Measurements from ENCODE around the gene PCDH9. TPM values are rescaled to one million over a fixed set of nuclear protein-coding genes. Genes with fewer than 3 reads are reported as not detected.

Gene PCDH9
- total and polyA plus RNA-seq, 5 donors from 2014 or later, result 0.08 to 0.77 (median 0.09) TPM

GRCh38 chr13:66663206-66663605 is 566.9 kb downstream of the PCDH9 start:
- Mint-ChIP-seq H3K4me3 (no peak overlapping the region), H3K9me3 (peaks cover 0 to 20% (median 6%) of the 10 kb centered on the region in 7 donors), H3K4me1 (no peaks in the 10 kb centered on the region), H3K27ac (no peak overlapping the region), H3K27me3 (no peaks in the 10 kb centered on the region), H3K36me3 (no peaks in the 10 kb centered on the region)
- no peak overlapping the region for H3K27ac ChIP-seq (ENCODE audit: insufficient read depth, low read length, poor library complexity, severe bottlenecking)
- no peaks in the 10 kb centered on the region for H3K27me3 ChIP-seq (ENCODE audit: control insufficient read depth, insufficient read depth, low read length)
- ATAC-seq (ENCODE audit: low read depth in 2 of 2) (no peak), DNase-seq (no peak)
- H3K4me3 ChIP-seq (ENCODE audit: low read depth, low read length), result no peak overlapping the region
- peaks cover 4% of the 10 kb centered on the region in 2 experiments for H3K9me3 ChIP-seq (ENCODE audit: control insufficient read depth in 2 of 2, low read length in 2 of 2)
- H3K4me1 ChIP-seq (ENCODE audit: control insufficient read depth, insufficient read depth, low read length, poor library complexity, severe bottlenecking), result no peaks in the 10 kb centered on the region
- H3K36me3 ChIP-seq (ENCODE audit: control insufficient read depth, insufficient read depth, low read length), result no peaks in the 10 kb centered on the region

GRCh38 chr13:66661336-66661735 is 568.8 kb downstream of the PCDH9 start:
- ATAC-seq (ENCODE audit: low read depth in 2 of 2) (no peak), DNase-seq (no peak)
- Histone ChIP-seq H3K4me3 (ENCODE audit: low read depth, low read length) (no peak overlapping the region), H3K36me3 (ENCODE audit: control insufficient read depth, insufficient read depth, low read length) (no peaks in the 10 kb centered on the region), H3K27me3 (ENCODE audit: control insufficient read depth, insufficient read depth, low read length) (no peaks in the 10 kb centered on the region), H3K9me3 (ENCODE audit: control insufficient read depth in 2 of 2, low read length in 2 of 2) (peaks cover 4 to 7% of the 10 kb centered on the region in 2 experiments), H3K27ac (ENCODE audit: insufficient read depth, low read length, poor library complexity, severe bottlenecking) (no peak overlapping the region), H3K4me1 (ENCODE audit: control insufficient read depth, insufficient read depth, low read length, poor library complexity, severe bottlenecking) (no peaks in the 10 kb centered on the region)
- Mint-ChIP-seq H3K4me1 (no peaks in the 10 kb centered on the region), H3K9me3 (peaks cover 0 to 22% (median 4%) of the 10 kb centered on the region in 7 donors), H3K27ac (no peak overlapping the region), H3K27me3 (no peaks in the 10 kb centered on the region), H3K4me3 (peak overlapping the region in 1 of 4 donors; percentile 65), H3K36me3 (no peaks in the 10 kb centered on the region)

GRCh38 chr13:66660468-66660813 is 569.7 kb downstream of the PCDH9 start:
- H3K27me3 Mint-ChIP-seq, result no peaks in the 10 kb centered on the region
- DNase-seq (no peak), ATAC-seq (ENCODE audit: low read depth in 2 of 2) (no peak)
- peaks cover 0 to 7% of the 10 kb centered on the region in 2 experiments for H3K9me3 ChIP-seq (ENCODE audit: control insufficient read depth in 2 of 2, low read length in 2 of 2)
- H3K27ac ChIP-seq (ENCODE audit: insufficient read depth, low read length, poor library complexity, severe bottlenecking), result no peak overlapping the region
- H3K4me3 ChIP-seq (ENCODE audit: low read depth, low read length), result no peak overlapping the region
- H3K27ac Mint-ChIP-seq, result no peak overlapping the region
- no peaks in the 10 kb centered on the region for H3K36me3 Mint-ChIP-seq
- H3K9me3 Mint-ChIP-seq, result peaks cover 0 to 21% (median 3%) of the 10 kb centered on the region in 7 donors
- H3K4me1 ChIP-seq (ENCODE audit: control insufficient read depth, insufficient read depth, low read length, poor library complexity, severe bottlenecking), result no peaks in the 10 kb centered on the region
- no peaks in the 10 kb centered on the region for H3K27me3 ChIP-seq (ENCODE audit: control insufficient read depth, insufficient read depth, low read length)
- H3K4me1 Mint-ChIP-seq, result no peaks in the 10 kb centered on the region
- H3K4me3 Mint-ChIP-seq, result no peak overlapping the region
- H3K36me3 ChIP-seq (ENCODE audit: control insufficient read depth, insufficient read depth, low read length), result no peaks in the 10 kb centered on the region

GRCh38 chr13:66659701-66660467 is 570.3 kb downstream of the PCDH9 start:
- Histone ChIP-seq H3K27me3 (ENCODE audit: control insufficient read depth, insufficient read depth, low read length) (no peaks in the 10 kb centered on the region), H3K4me3 (ENCODE audit: low read depth, low read length) (no peak overlapping the region), H3K4me1 (ENCODE audit: control insufficient read depth, insufficient read depth, low read length, poor library complexity, severe bottlenecking) (no peaks in the 10 kb centered on the region), H3K27ac (ENCODE audit: insufficient read depth, low read length, poor library complexity, severe bottlenecking) (no peak overlapping the region), H3K9me3 (ENCODE audit: control insufficient read depth in 2 of 2, low read length in 2 of 2) (peaks cover 0 to 7% of the 10 kb centered on the region in 2 experiments), H3K36me3 (ENCODE audit: control insufficient read depth, insufficient read depth, low read length) (no peaks in the 10 kb centered on the region)
- Mint-ChIP-seq H3K4me1 (no peaks in the 10 kb centered on the region), H3K36me3 (no peaks in the 10 kb centered on the region), H3K9me3 (peaks cover 0 to 19% (median 2%) of the 10 kb centered on the region in 7 donors), H3K27me3 (no peaks in the 10 kb centered on the region), H3K27ac (no peak overlapping the region), H3K4me3 (no peak overlapping the region)
- ATAC-seq (ENCODE audit: low read depth in 2 of 2) (no peak), DNase-seq (no peak)

- no peaks in the 10 kb centered on the region for H3K36me3 Mint-ChIP-seq
- no peak overlapping the region for H3K4me3 Mint-ChIP-seq
- no peak overlapping the region for H3K27ac Mint-ChIP-seq
These were observed 570.9 kb downstream of the PCDH9 start for GRCh38 chr13:66659286-66659685.

GRCh38 chr13:66657165-66657881 is 572.8 kb downstream of the PCDH9 start:
- Histone ChIP-seq H3K27ac (ENCODE audit: insufficient read depth, low read length, poor library complexity, severe bottlenecking) (no peak overlapping the region), H3K4me3 (ENCODE audit: low read depth, low read length) (no peak overlapping the region), H3K27me3 (ENCODE audit: control insufficient read depth, insufficient read depth, low read length) (no peaks in the 10 kb centered on the region), H3K36me3 (ENCODE audit: control insufficient read depth, insufficient read depth, low read length) (no peaks in the 10 kb centered on the region), H3K9me3 (ENCODE audit: control insufficient read depth in 2 of 2, low read length in 2 of 2) (peaks cover 0 to 4% of the 10 kb centered on the region in 2 experiments), H3K4me1 (ENCODE audit: control insufficient read depth, insufficient read depth, low read length, poor library complexity, severe bottlenecking) (no peaks in the 10 kb centered on the region)
- Mint-ChIP-seq H3K27me3 (no peaks in the 10 kb centered on the region), H3K9me3 (peaks cover 0 to 21% (median 4%) of the 10 kb centered on the region in 7 donors), H3K4me3 (no peak overlapping the region), H3K36me3 (no peaks in the 10 kb centered on the region), H3K4me1 (no peaks in the 10 kb centered on the region), H3K27ac (no peak overlapping the region)
- no peak for DNase-seq
- no peak for ATAC-seq (ENCODE audit: low read depth in 2 of 2)

More at GRCh38 chr13:66659286-66659685, 570.9 kb downstream of the PCDH9 start:
- Histone ChIP-seq H3K9me3 (ENCODE audit: control insufficient read depth in 2 of 2, low read length in 2 of 2) (peaks cover 0 to 7% of the 10 kb centered on the region in 2 experiments), H3K4me1 (ENCODE audit: control insufficient read depth, insufficient read depth, low read length, poor library complexity, severe bottlenecking) (no peaks in the 10 kb centered on the region), H3K4me3 (ENCODE audit: low read depth, low read length) (no peak overlapping the region), H3K27me3 (ENCODE audit: control insufficient read depth, insufficient read depth, low read length) (no peaks in the 10 kb centered on the region), H3K36me3 (ENCODE audit: control insufficient read depth, insufficient read depth, low read length) (no peaks in the 10 kb centered on the region), H3K27ac (ENCODE audit: insufficient read depth, low read length, poor library complexity, severe bottlenecking) (no peak overlapping the region)
- ATAC-seq (ENCODE audit: low read depth in 2 of 2) (no peak), DNase-seq (no peak)
- peaks cover 0 to 16% (median 2%) of the 10 kb centered on the region in 7 donors for H3K9me3 Mint-ChIP-seq
- no peaks in the 10 kb centered on the region for H3K27me3 Mint-ChIP-seq
- no peaks in the 10 kb centered on the region for H3K4me1 Mint-ChIP-seq

GRCh38 chr13:66655847-66656454 is 574.2 kb downstream of the PCDH9 start:
- H3K27ac Mint-ChIP-seq, result no peak overlapping the region
- no peak overlapping the region for H3K27ac ChIP-seq (ENCODE audit: insufficient read depth, low read length, poor library complexity, severe bottlenecking)
- no peaks in the 10 kb centered on the region for H3K4me1 Mint-ChIP-seq
- ATAC-seq (ENCODE audit: low read depth in 2 of 2) (no peak), DNase-seq (no peak)
- H3K27me3 ChIP-seq (ENCODE audit: control insufficient read depth, insufficient read depth, low read length), result no peaks in the 10 kb centered on the region
- no peak overlapping the region for H3K4me3 Mint-ChIP-seq
- H3K36me3 Mint-ChIP-seq, result no peaks in the 10 kb centered on the region
- H3K4me1 ChIP-seq (ENCODE audit: control insufficient read depth, insufficient read depth, low read length, poor library complexity, severe bottlenecking), result no peaks in the 10 kb centered on the region
- peaks cover 0 to 18% (median 2%) of the 10 kb centered on the region in 7 donors for H3K9me3 Mint-ChIP-seq
- no peaks in the 10 kb centered on the region for H3K36me3 ChIP-seq (ENCODE audit: control insufficient read depth, insufficient read depth, low read length)
- H3K27me3 Mint-ChIP-seq, result no peaks in the 10 kb centered on the region
- H3K9me3 ChIP-seq (ENCODE audit: control insufficient read depth in 2 of 2, low read length in 2 of 2), result peaks cover 0 to 4% of the 10 kb centered on the region in 2 experiments
- H3K4me3 ChIP-seq (ENCODE audit: low read depth, low read length), result no peak overlapping the region

All from CD4-positive, CD25-positive, alpha-beta regulatory T cell (primary cell).